GM12891 (cell line): ENCODE results near the gene OTP.

Experiments
- PAX5 ChIP-seq: IDR thresholded peaks from 2 replicates; pipeline ENCODE4 v1.6.1; 2011; ENCODE audit warnings: low read length, moderate library complexity, mild to moderate bottlenecking; ENCODE audit not compliant: insufficient read depth, severe bottlenecking
- POLR2A ChIP-seq: IDR thresholded peaks from 2 replicates; pipeline ENCODE4 v1.6.1; 2011; ENCODE audit warnings: low read depth, low read length, control low read depth
- POLR2AphosphoS5 ChIP-seq: IDR thresholded peaks from 2 replicates; pipeline ENCODE4 v1.6.1; 2011; ENCODE audit warnings: low read depth, low read length, control low read depth
- POU2F2 ChIP-seq: IDR thresholded peaks from 2 replicates; pipeline ENCODE4 v1.6.1; 2011; ENCODE audit warnings: low read depth, mild to moderate bottlenecking, control low read depth, low read length, moderate library complexity
- SPI1 ChIP-seq: IDR thresholded peaks from 2 replicates; pipeline ENCODE4 v1.6.1; 2011; ENCODE audit warnings: low read depth, low read length, control low read depth
- TAF1 ChIP-seq: IDR thresholded peaks from 2 replicates; pipeline ENCODE4 v1.6.1; 2011; ENCODE audit warnings: low read depth, low read length, control low read depth

GRCh38 chr5:77635917-77636640 is 2.4 kb downstream of the OTP start:
- TF ChIP-seq POLR2AphosphoS5 (no peak), POLR2A (no peak), TAF1 (no peak), POU2F2 (no peak), PAX5 (no peak), SPI1 (no peak)
